RWPE2 (cell line): ENCODE results near the gene KREMEN1.

Experiments used
- ATAC-seq: fragments of 200-7000 bp; cut with Tn5 transposase; 3 replicates; pipeline ENCODE4 v1.9.1; 2021; ENCODE audit warnings: low read depth
- DNase-seq: peaks from one replicate; pipeline ENCODE4 v3.0.0-alpha.2; 2020; ENCODE audit warnings: low spot score
- H3K27ac ChIP-seq: fragments of 450-650 bp; 2 replicates; pipeline ENCODE4 v1.5.1; 2017; ENCODE audit warnings: mild to moderate bottlenecking; ENCODE audit not compliant: poor library complexity, severe bottlenecking
- H3K27me3 ChIP-seq: fragments of 250-450 bp; sonication (Bioruptor Pico); 2 replicates; pipeline ENCODE4 v1.5.1; 2021; ENCODE audit warnings: mild to moderate bottlenecking, moderate library complexity; ENCODE audit not compliant: insufficient read depth, poor library complexity, severe bottlenecking
- H3K36me3 ChIP-seq: fragments of 250-450 bp; sonication (Bioruptor Pico); 2 replicates; pipeline ENCODE4 v1.5.1; 2020; ENCODE audit warnings: low read depth, mild to moderate bottlenecking, moderate library complexity
- H3K4me1 ChIP-seq: fragments of 250-450 bp; sonication (Bioruptor Pico); 2 replicates; pipeline ENCODE4 v1.5.1; 2021; ENCODE audit warnings: mild to moderate bottlenecking, moderate library complexity; ENCODE audit not compliant: insufficient read depth, poor library complexity, severe bottlenecking
- H3K4me3 ChIP-seq: fragments of 250-450 bp; sonication (Bioruptor Pico); 2 replicates; pipeline ENCODE4 v1.5.1; 2021; ENCODE audit warnings: mild to moderate bottlenecking, moderate library complexity; ENCODE audit not compliant: severe bottlenecking
- H3K9me3 ChIP-seq: fragments of 250-450 bp; sonication (Bioruptor Pico); 2 replicates; pipeline ENCODE4 v1.5.1; 2021; ENCODE audit warnings: mild to moderate bottlenecking, moderate library complexity; ENCODE audit not compliant: severe bottlenecking
- TF ChIP-seq, protein P1 (sequence below): fragments of 450-650 bp; IDR thresholded peaks from one replicate; pipeline ENCODE4 v1.5.1; 2017; ENCODE audit warnings: mild to moderate bottlenecking, moderate library complexity; ENCODE audit not compliant: poor library complexity, severe bottlenecking

The KREMEN1 gene

GRCh38 chr22:29139965-29140782 is 67.3 kb downstream of the KREMEN1 start:
- Histone ChIP-seq H3K27me3 (no peaks in the 10 kb centered on the region), H3K4me1 (no peaks in the 10 kb centered on the region), H3K9me3 (no peaks in the 10 kb centered on the region), H3K27ac (no peak overlapping the region), H3K4me3 (no peak overlapping the region), H3K36me3 (no peaks in the 10 kb centered on the region)
- ATAC-seq (no peak), DNase-seq (no peak)
- TF ChIP-seq, protein P1, sequence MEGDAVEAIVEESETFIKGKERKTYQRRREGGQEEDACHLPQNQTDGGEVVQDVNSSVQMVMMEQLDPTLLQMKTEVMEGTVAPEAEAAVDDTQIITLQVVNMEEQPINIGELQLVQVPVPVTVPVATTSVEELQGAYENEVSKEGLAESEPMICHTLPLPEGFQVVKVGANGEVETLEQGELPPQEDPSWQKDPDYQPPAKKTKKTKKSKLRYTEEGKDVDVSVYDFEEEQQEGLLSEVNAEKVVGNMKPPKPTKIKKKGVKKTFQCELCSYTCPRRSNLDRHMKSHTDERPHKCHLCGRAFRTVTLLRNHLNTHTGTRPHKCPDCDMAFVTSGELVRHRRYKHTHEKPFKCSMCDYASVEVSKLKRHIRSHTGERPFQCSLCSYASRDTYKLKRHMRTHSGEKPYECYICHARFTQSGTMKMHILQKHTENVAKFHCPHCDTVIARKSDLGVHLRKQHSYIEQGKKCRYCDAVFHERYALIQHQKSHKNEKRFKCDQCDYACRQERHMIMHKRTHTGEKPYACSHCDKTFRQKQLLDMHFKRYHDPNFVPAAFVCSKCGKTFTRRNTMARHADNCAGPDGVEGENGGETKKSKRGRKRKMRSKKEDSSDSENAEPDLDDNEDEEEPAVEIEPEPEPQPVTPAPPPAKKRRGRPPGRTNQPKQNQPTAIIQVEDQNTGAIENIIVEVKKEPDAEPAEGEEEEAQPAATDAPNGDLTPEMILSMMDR, result no peak

DNA sequence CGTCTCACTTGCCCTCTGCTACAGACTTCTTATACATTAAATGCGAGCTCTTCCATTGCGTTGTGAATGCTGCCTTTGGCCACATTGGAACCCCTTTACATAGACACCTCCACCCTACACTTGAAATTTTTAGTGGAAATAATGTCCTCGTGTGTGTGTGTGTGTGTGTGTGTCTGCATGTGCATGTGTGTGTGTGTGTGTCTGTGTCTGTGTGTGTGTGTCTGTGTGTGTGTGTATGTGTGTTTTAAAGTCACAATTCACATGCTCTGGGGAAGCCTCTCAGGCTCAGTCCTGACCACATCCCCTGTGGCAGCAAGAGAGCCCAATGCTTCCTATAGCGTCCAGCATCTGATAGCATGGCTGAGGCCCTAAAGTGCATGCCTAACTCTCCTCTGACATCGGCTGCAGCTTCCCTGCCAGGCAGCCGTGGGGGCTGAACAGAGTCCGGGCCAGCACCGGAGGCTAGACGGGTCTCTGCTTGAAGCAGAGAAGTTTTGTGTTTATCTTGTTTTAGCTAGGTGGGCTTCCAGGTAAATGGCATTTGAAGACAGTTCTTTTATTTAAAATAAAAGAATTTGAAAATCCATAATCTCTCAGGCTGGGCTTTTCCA is 68.3 kb downstream of the KREMEN1 start:
- Histone ChIP-seq H3K4me1 (no peaks in the 10 kb centered on the region), H3K27me3 (no peaks in the 10 kb centered on the region), H3K36me3 (no peaks in the 10 kb centered on the region), H3K27ac (no peak overlapping the region), H3K9me3 (no peaks in the 10 kb centered on the region), H3K4me3 (no peak overlapping the region)
- DNase-seq (no peak), ATAC-seq (no peak)
- TF ChIP-seq, protein P1, result no peak

GRCh38 chr22:29142116-29142515 is 69.3 kb downstream of the KREMEN1 start:
- H3K9me3 ChIP-seq, result no peaks in the 10 kb centered on the region

DNA sequence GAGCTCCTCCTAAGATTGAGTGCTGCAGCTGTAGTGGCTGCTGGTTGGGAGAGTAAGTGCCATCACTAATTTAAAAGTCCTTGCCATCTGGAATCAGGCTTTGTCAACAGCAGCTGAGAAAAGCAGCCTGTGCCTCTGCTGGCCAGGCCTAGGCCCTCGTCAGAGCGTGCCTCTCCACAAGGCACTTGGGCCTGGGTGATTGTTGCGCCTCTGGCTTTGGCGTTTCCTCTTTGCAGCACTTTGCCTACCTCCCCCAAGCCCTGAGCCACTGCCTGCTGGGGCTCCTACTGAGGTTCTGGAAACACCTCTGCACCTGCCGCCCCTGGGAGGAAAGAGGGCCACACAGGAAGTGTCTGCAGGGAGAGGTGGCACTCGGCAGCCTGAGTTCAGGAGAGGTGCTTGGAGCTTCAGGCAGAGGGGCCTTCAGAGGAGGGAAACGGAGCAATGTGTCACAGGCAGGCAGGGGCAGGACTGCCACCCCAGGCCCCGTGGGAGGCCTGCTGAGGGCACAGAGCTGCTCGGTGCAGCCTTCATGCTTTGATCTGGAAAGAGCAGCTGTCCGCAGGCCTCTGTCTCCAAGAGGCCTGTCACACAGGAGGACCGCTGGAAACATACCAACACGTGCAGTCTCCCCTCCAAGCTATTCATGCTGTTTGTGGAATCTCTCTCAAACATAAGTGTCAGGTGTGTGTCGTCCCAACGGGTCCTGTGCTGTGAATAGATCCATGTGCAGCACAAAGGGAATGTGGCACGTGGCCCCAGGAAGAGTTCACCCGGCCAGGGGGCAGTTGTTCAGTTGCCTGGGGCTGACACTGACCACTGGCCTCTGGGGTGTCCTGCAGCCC is 71.3 kb downstream of the KREMEN1 start:
- ATAC-seq, result no peak
- DNase-seq, result no peak
- no peaks in the 10 kb centered on the region for H3K9me3 ChIP-seq
- no peak overlapping the region for H3K27ac ChIP-seq
- no peaks in the 10 kb centered on the region for H3K27me3 ChIP-seq
- no peaks in the 10 kb centered on the region for H3K36me3 ChIP-seq
- H3K4me1 ChIP-seq, result no peaks in the 10 kb centered on the region
- TF ChIP-seq, protein P1, result no peak
- H3K4me3 ChIP-seq, result no peak overlapping the region

More at GRCh38 chr22:29142116-29142515, 69.3 kb downstream of the KREMEN1 start:
- DNase-seq (no peak), ATAC-seq (no peak)
- Histone ChIP-seq H3K4me3 (no peak overlapping the region), H3K27ac (no peak overlapping the region), H3K27me3 (no peaks in the 10 kb centered on the region), H3K36me3 (no peaks in the 10 kb centered on the region), H3K4me1 (no peaks in the 10 kb centered on the region)
- TF ChIP-seq, protein P1, result no peak
